HepG2 (cell line): Measurements from ENCODE around the gene ZCCHC4. TPM values are rescaled to one million over a fixed set of nuclear protein-coding genes. Genes with fewer than 3 reads are reported as not detected.

Experiments used
- ATRX ChIP-seq: sonication (generic); formaldehyde crosslinking; IDR thresholded peaks from 2 replicates; pipeline ENCODE4 v1.4.0; 2020; ENCODE audit warnings: missing genetic modification reagents, borderline replicate concordance
- DMTF1 ChIP-seq: sonication (generic); formaldehyde crosslinking; IDR thresholded peaks from 2 replicates; pipeline ENCODE4 v1.4.0; 2020; ENCODE audit warnings: mild to moderate bottlenecking, missing genetic modification reagents
- DPF2 ChIP-seq: sonication (generic); formaldehyde crosslinking; IDR thresholded peaks from 2 replicates; pipeline ENCODE4 v1.4.0; 2020; ENCODE audit warnings: mild to moderate bottlenecking, low read depth, missing genetic modification reagents, borderline replicate concordance
- FOXK1 ChIP-seq: sonication (generic); formaldehyde crosslinking; IDR thresholded peaks from 2 replicates; pipeline ENCODE4 v1.4.0; 2020; ENCODE audit warnings: low read depth, missing genetic modification reagents, borderline replicate concordance
- IRX3 ChIP-seq: sonication (generic); formaldehyde crosslinking; IDR thresholded peaks from 2 replicates; pipeline ENCODE4 v1.8.1; 2023; ENCODE audit warnings: mild to moderate bottlenecking, low read depth, missing genetic modification reagents, borderline replicate concordance
- LCORL ChIP-seq, 2 experiments: fragments of 450-650 bp in 1 of 2; sonication (generic) in 1 of 2; formaldehyde crosslinking in 1 of 2; IDR thresholded peaks; 2 replicates each; pipeline versions ENCODE4 v1.5.0 to v1.6.1; 2017 to 2020; ENCODE audit warnings: antibody characterized with exemption in 1 of 2, missing genetic modification reagents in 1 of 2
- POLR2AphosphoS2 ChIP-seq: IDR thresholded peaks from 2 replicates; pipeline ENCODE4 v1.6.1; 2011; ENCODE audit warnings: low read depth, low read length, improper control_type of control experiment
- ZBTB4 ChIP-seq: sonication (generic); formaldehyde crosslinking; IDR thresholded peaks from 2 replicates; pipeline ENCODE4 v1.4.0; 2020; ENCODE audit warnings: missing genetic modification reagents, mild to moderate bottlenecking, borderline replicate concordance
- ZBTB8A ChIP-seq: sonication (generic); formaldehyde crosslinking; IDR thresholded peaks from 2 replicates; pipeline ENCODE4 v1.4.0; 2020; ENCODE audit warnings: mild to moderate bottlenecking, low read depth, missing genetic modification reagents, borderline replicate concordance
- ZFP36 ChIP-seq: fragments of 150-350 bp; IDR thresholded peaks from 2 replicates; pipeline ENCODE4 v1.6.1; 2018; ENCODE audit warnings: borderline replicate concordance, low read length, low read depth; ENCODE audit not compliant: partially characterized antibody
- ZNF550 ChIP-seq: sonication (generic); formaldehyde crosslinking; IDR thresholded peaks from 2 replicates; pipeline ENCODE4 v1.4.0; 2020; ENCODE audit warnings: mild to moderate bottlenecking, missing genetic modification reagents, borderline replicate concordance
- ZNF552 ChIP-seq: sonication (generic); formaldehyde crosslinking; IDR thresholded peaks from 2 replicates; pipeline ENCODE4 v1.9.0; 2022; ENCODE audit warnings: missing genetic modification reagents, mild to moderate bottlenecking, borderline replicate concordance
- ZNF605 ChIP-seq: sonication (generic); formaldehyde crosslinking; IDR thresholded peaks from 2 replicates; pipeline ENCODE4 v1.8.0; 2022; ENCODE audit warnings: mild to moderate bottlenecking, missing genetic modification reagents
- ZNF770 ChIP-seq: sonication (generic); formaldehyde crosslinking; IDR thresholded peaks from 2 replicates; pipeline ENCODE4 v1.5.0; 2020; ENCODE audit warnings: mild to moderate bottlenecking, missing genetic modification reagents
- polyA plus RNA-seq, 8 experiments: library from polyadenylated mRNA; depleted of rRNA in 3 of 8; stranded (reverse) in 7 of 8; unstranded in 1 of 8; fragments of >200 nt; fragmentation: Illumina TruSeq in 4 of 8; extraction: Trizol in 4 of 8; gene quantifications; 2 replicates each; pipeline versions ENCODE4 v1.2.1 to v1.2.3, GENCODE V29; 2011 to 2016; ENCODE audit warnings: low read depth in 4 of 8, missing spikeins in 1 of 8, mixed read lengths in 1 of 8; ENCODE audit not compliant: insufficient read depth in 1 of 8
- total RNA-seq, 5 experiments: library from RNA; depleted of rRNA; stranded (reverse); fragments of >200 nt; fragmentation: Illumina TruSeq; extraction: Trizol; gene quantifications; 2 replicates each; pipeline ENCODE4 v1.2.3, GENCODE V29; 2016; ENCODE audit warnings: low read depth in 1 of 5
- TF ChIP-seq, protein P1 (sequence below): sonication (generic); formaldehyde crosslinking; IDR thresholded peaks from 2 replicates; pipeline ENCODE4 v1.8.0; 2022; ENCODE audit warnings: missing genetic modification reagents, low read depth, mild to moderate bottlenecking, borderline replicate concordance
- TF ChIP-seq, protein P2 (sequence below): sonication (generic); formaldehyde crosslinking; IDR thresholded peaks from 2 replicates; pipeline ENCODE4 v1.9.0; 2021; ENCODE audit warnings: missing genetic modification reagents, borderline replicate concordance

Gene ZCCHC4
- total and polyA plus RNA-seq, 2 of the 13 experiments (the other 11 are each of a cell fraction or from before 2014, with no cell fraction given): 13.2 to 15.0 TPM

GRCh38 chr4:25376754-25377571 lies 64.4 kb downstream of the ZCCHC4 start, which contains the start of gene ANAPC4 (continued):
- no peak for TF ChIP-seq ZFP36
- TF ChIP-seq ZNF605 (CRISPR knock-in tag): no peak
- TF ChIP-seq ATRX: no peak
- no peak for TF ChIP-seq FOXK1 (CRISPR knock-in tag)
- no peak for TF ChIP-seq DPF2 (CRISPR knock-in tag)
- TF ChIP-seq, protein P1, sequence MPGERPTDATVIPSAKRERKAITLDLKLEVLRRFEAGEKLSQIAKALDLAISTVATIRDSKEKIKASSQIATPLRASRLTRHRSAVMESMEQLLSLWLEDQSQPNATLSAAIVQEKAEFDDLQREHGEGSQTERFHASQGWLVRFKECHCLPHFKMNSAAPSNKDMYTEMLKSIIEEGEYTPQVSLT: no peak
- TF ChIP-seq, protein P2, sequence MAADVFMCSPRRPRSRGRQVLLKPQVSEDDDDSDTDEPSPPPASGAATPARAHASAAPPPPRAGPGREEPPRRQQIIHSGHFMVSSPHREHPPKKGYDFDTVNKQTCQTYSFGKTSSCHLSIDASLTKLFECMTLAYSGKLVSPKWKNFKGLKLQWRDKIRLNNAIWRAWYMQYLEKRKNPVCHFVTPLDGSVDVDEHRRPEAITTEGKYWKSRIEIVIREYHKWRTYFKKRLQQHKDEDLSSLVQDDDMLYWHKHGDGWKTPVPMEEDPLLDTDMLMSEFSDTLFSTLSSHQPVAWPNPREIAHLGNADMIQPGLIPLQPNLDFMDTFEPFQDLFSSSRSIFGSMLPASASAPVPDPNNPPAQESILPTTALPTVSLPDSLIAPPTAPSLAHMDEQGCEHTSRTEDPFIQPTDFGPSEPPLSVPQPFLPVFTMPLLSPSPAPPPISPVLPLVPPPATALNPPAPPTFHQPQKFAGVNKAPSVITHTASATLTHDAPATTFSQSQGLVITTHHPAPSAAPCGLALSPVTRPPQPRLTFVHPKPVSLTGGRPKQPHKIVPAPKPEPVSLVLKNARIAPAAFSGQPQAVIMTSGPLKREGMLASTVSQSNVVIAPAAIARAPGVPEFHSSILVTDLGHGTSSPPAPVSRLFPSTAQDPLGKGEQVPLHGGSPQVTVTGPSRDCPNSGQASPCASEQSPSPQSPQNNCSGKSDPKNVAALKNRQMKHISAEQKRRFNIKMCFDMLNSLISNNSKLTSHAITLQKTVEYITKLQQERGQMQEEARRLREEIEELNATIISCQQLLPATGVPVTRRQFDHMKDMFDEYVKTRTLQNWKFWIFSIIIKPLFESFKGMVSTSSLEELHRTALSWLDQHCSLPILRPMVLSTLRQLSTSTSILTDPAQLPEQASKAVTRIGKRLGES (CRISPR knock-in tag): no peak
- no peak for TF ChIP-seq DMTF1 (CRISPR knock-in tag)
- TF ChIP-seq ZNF770 (CRISPR knock-in tag): peak; percentile 66
- TF ChIP-seq ZBTB4 (CRISPR knock-in tag): no peak
- no peak for TF ChIP-seq LCORL (IDR thresholded peaks at IDR 0.05)
- 0 out of 2 replicates have a peak, but pooled peaks have one; percentile 17 for TF ChIP-seq LCORL (CRISPR knock-in tag; IDR thresholded peaks at IDR 0.05)
- no peak for TF ChIP-seq ZBTB8A (CRISPR knock-in tag)
- no peak for TF ChIP-seq IRX3 (CRISPR knock-in tag)
- no peak; the same call in 1 of the 2 replicates for TF ChIP-seq ZNF552
- no peak for TF ChIP-seq ZNF550
- TF ChIP-seq POLR2AphosphoS2: no peak
